ENCODE results near the gene ABI3. TPM values are rescaled to one million over a fixed set of nuclear protein-coding genes. Genes with fewer than 3 reads are reported as not detected.

ABI3 gene
- total and polyA plus RNA-seq, 7 donors = 1.1 to 3.8 (median 2.5) TPM

- H3K27ac ChIP-seq = no peak overlapping the region
- H3K4me1 ChIP-seq = no peaks in the 10 kb centered on the region
- TF ChIP-seq, protein P1, sequence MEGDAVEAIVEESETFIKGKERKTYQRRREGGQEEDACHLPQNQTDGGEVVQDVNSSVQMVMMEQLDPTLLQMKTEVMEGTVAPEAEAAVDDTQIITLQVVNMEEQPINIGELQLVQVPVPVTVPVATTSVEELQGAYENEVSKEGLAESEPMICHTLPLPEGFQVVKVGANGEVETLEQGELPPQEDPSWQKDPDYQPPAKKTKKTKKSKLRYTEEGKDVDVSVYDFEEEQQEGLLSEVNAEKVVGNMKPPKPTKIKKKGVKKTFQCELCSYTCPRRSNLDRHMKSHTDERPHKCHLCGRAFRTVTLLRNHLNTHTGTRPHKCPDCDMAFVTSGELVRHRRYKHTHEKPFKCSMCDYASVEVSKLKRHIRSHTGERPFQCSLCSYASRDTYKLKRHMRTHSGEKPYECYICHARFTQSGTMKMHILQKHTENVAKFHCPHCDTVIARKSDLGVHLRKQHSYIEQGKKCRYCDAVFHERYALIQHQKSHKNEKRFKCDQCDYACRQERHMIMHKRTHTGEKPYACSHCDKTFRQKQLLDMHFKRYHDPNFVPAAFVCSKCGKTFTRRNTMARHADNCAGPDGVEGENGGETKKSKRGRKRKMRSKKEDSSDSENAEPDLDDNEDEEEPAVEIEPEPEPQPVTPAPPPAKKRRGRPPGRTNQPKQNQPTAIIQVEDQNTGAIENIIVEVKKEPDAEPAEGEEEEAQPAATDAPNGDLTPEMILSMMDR (IDR thresholded peaks at IDR 0.05) = no peak
- H3K4me3 ChIP-seq = no peak overlapping the region
- no peaks in the 10 kb centered on the region for H3K9me3 ChIP-seq
- DNase-seq (no peak), ATAC-seq (no peak)
- H3K36me3 ChIP-seq (ENCODE audit: insufficient read depth in 1 of 2, low read depth in 1 of 2) = no peaks in the 10 kb centered on the region
- no peaks in the 10 kb centered on the region for H3K27me3 ChIP-seq (ENCODE audit: insufficient read depth in 3 of 3, low read length in 2 of 3)
- intact Hi-C loops (cut with DNase I) = no loop called here
- 88 to 89% (median 88%) methylated on average over 4 of the region's 4 CpGs for WGBS, 3 donors
Observed at GRCh38 chr17:49195751-49196150, 14.8 kb upstream of the ABI3 start.

GRCh38 chr17:49196520-49196919 is 14.0 kb upstream of the ABI3 start:
- ATAC-seq = no peak
- DNase-seq = no peak
- Histone ChIP-seq H3K36me3 (ENCODE audit: insufficient read depth in 1 of 2, low read depth in 1 of 2) (no peaks in the 10 kb centered on the region), H3K27ac (no peak overlapping the region), H3K4me1 (no peaks in the 10 kb centered on the region), H3K4me3 (no peak overlapping the region), H3K9me3 (no peaks in the 10 kb centered on the region), H3K27me3 (ENCODE audit: insufficient read depth in 3 of 3, low read length in 2 of 3) (no peaks in the 10 kb centered on the region)
- intact Hi-C loops (cut with DNase I) = no loop called here
- 70 to 72% (median 71%) methylated on average over 3 of the region's 3 CpGs for whole genome bisulfite sequencing, 3 donors
- TF ChIP-seq, protein P1 (IDR thresholded peaks at IDR 0.05) = no peak

- H3K9me3 ChIP-seq = no peaks in the 10 kb centered on the region
- no peak for ATAC-seq
- no peaks in the 10 kb centered on the region for H3K4me1 ChIP-seq
- TF ChIP-seq, protein P1 (IDR thresholded peaks at IDR 0.05) = no peak
- H3K27ac ChIP-seq = no peak overlapping the region
- no peak overlapping the region for H3K4me3 ChIP-seq
- 45 to 60% (median 51%) methylated on average over 5 of the region's 5 CpGs for WGBS, 3 donors
- intact Hi-C loops (cut with DNase I) = no loop called here
- no peaks in the 10 kb centered on the region for H3K27me3 ChIP-seq (ENCODE audit: insufficient read depth in 3 of 3, low read length in 2 of 3)
- DNase-seq = no peak
- H3K36me3 ChIP-seq (ENCODE audit: insufficient read depth in 1 of 2, low read depth in 1 of 2) = no peaks in the 10 kb centered on the region
Observed at GRCh38 chr17:49197346-49197998, 13.0 kb upstream of the ABI3 start.

DNA sequence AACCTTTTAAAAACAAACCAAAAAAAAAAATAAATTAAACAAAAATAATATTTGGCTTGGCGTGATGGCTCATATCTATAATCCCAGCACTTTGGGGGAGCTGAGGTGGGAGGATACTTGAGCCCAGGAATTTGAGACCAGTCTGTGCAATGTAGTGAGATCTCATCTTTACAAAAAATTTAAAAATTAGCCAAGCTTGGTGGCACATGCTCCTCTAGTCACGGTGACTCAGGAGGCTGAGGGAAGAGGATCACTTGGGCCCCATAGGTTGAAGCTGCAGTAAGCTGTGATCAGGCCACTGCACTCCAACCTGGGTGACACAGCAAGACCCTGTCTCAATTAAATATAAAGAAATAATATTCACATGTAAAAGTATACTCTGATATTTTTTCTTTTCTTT is 12.3 kb upstream of the ABI3 start:
- Histone ChIP-seq H3K4me3 (no peak overlapping the region), H3K9me3 (no peaks in the 10 kb centered on the region), H3K27ac (no peak overlapping the region), H3K4me1 (no peaks in the 10 kb centered on the region), H3K27me3 (ENCODE audit: insufficient read depth in 3 of 3, low read length in 2 of 3) (no peaks in the 10 kb centered on the region), H3K36me3 (ENCODE audit: insufficient read depth in 1 of 2, low read depth in 1 of 2) (no peaks in the 10 kb centered on the region)
- intact Hi-C loops (cut with DNase I) = no loop called here
- ATAC-seq (no peak), DNase-seq (no peak)
- TF ChIP-seq, protein P1 (IDR thresholded peaks at IDR 0.05) = no peak
- 65 to 72% (median 69%) methylated on average over 2 of the region's 2 CpGs for WGBS, 3 donors
